ENCODE data around the gene GZMM. TPM values are rescaled to one million over a fixed set of nuclear protein-coding genes. Genes with fewer than 3 reads are reported as not detected.
A peak's percentile ranks its signal among the peaks of the same experiment; 100 is the strongest.

Gene GZMM
- total RNA-seq, 6 donors from 2014 or later: 2.3 to 6.1 (median 3.8) TPM; not detected in 2

GRCh38 chr19:577439-578392 lies 33.9 kb downstream of the GZMM start:
- Histone ChIP-seq H3K4me3 (no peak overlapping the region), H3K27ac (no peak overlapping the region), H3K4me1 (peaks cover 32 to 48% (median 33%) of the 10 kb centered on the region in 4 donors), H3K27me3 (no peaks in the 10 kb centered on the region), H3K36me3 (peaks cover 14 to 46% (median 39%) of the 10 kb centered on the region in 4 donors), H3K9me3 (no peaks in the 10 kb centered on the region)
- TF ChIP-seq EP300 (IDR thresholded peaks at IDR 0.05): no peak
- TF ChIP-seq, protein P1, sequence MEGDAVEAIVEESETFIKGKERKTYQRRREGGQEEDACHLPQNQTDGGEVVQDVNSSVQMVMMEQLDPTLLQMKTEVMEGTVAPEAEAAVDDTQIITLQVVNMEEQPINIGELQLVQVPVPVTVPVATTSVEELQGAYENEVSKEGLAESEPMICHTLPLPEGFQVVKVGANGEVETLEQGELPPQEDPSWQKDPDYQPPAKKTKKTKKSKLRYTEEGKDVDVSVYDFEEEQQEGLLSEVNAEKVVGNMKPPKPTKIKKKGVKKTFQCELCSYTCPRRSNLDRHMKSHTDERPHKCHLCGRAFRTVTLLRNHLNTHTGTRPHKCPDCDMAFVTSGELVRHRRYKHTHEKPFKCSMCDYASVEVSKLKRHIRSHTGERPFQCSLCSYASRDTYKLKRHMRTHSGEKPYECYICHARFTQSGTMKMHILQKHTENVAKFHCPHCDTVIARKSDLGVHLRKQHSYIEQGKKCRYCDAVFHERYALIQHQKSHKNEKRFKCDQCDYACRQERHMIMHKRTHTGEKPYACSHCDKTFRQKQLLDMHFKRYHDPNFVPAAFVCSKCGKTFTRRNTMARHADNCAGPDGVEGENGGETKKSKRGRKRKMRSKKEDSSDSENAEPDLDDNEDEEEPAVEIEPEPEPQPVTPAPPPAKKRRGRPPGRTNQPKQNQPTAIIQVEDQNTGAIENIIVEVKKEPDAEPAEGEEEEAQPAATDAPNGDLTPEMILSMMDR (IDR thresholded peaks at IDR 0.05): no peak
- TF ChIP-seq POLR2AphosphoS5 (IDR thresholded peaks at IDR 0.05): no peak
- WGBS, 2 donors: 89 to 96% methylated on average over 48 to 58 of the region's 66 CpGs
- ATAC-seq (ENCODE audit: low FRiP score in 2 of 2) (no peak), DNase-seq (peak in 1 of 2 donors; percentile 85)

- Histone ChIP-seq H3K4me3 (no peak overlapping the region), H3K9me3 (no peaks in the 10 kb centered on the region), H3K27ac (no peak overlapping the region), H3K36me3 (peaks cover 14 to 57% (median 48%) of the 10 kb centered on the region in 4 donors), H3K4me1 (peaks cover 20 to 40% (median 21%) of the 10 kb centered on the region in 4 donors), H3K27me3 (no peaks in the 10 kb centered on the region)
- ATAC-seq (ENCODE audit: low FRiP score in 2 of 2) (no peak), DNase-seq (peak in 1 of 2 donors; percentile 78)
- TF ChIP-seq POLR2A (IDR thresholded peaks at IDR 0.05) (no peak), EP300 (IDR thresholded peaks at IDR 0.05) (no peak), POLR2AphosphoS5 (IDR thresholded peaks at IDR 0.05) (no peak)
- TF ChIP-seq, protein P1 (IDR thresholded peaks at IDR 0.05): no peak
- 91 to 93% methylated on average over 36 to 43 of the region's 46 CpGs for WGBS, 2 donors
These were observed 35.4 kb downstream of the GZMM start for GRCh38 chr19:579111-579841.

- peaks cover 14 to 57% (median 48%) of the 10 kb centered on the region in 4 donors for H3K36me3 ChIP-seq
- H3K27ac ChIP-seq: no peak overlapping the region
- TF ChIP-seq POLR2AphosphoS5 (IDR thresholded peaks at IDR 0.05) (no peak), EP300 (IDR thresholded peaks at IDR 0.05) (no peak)
- TF ChIP-seq, protein P1 (IDR thresholded peaks at IDR 0.05): no peak
- H3K4me1 ChIP-seq: peaks cover 15 to 37% (median 16%) of the 10 kb centered on the region in 4 donors
- DNase-seq (peak in 1 of 2 donors; percentile 59), ATAC-seq (ENCODE audit: low FRiP score in 2 of 2) (no peak)
- H3K9me3 ChIP-seq: no peaks in the 10 kb centered on the region
- WGBS, 2 donors: 94 to 96% methylated on average over 6 to 8 of the region's 11 CpGs
- H3K4me3 ChIP-seq: no peak overlapping the region
- H3K27me3 ChIP-seq: no peaks in the 10 kb centered on the region
These were observed 35.9 kb downstream of the GZMM start for GRCh38 chr19:579842-580155.

DNA sequence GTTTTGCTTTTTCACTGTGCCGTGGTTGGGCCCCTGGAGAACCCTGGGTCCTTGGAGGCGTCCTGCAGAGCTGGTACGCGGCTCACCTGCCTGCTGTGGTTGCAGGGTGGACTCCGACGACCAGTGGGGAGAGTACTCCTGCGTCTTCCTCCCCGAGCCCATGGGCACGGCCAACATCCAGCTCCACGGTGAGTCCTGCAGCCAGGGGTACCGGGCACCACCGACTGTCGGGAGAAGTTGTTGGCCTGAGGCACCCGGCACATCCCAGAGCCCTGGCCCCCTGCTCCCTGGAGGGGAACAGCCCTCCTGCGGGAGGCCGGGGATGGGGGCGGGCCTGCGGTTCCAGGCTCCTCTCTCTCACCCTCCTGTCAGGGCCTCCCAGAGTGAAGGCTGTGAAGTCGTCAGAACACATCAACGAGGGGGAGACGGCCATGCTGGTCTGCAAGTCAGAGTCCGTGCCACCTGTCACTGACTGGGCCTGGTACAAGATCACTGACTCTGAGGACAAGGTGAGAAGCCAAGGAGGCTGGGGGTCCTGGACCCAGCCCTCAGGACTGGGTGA lies 36.5 kb downstream of the GZMM start:
- H3K4me1 ChIP-seq: peaks cover 9 to 31% (median 11%) of the 10 kb centered on the region in 4 donors
- TF ChIP-seq, protein P1 (IDR thresholded peaks at IDR 0.05): no peak
- TF ChIP-seq POLR2A (IDR thresholded peaks at IDR 0.05) (no peak), EP300 (IDR thresholded peaks at IDR 0.05) (no peak), POLR2AphosphoS5 (IDR thresholded peaks at IDR 0.05) (no peak)
- ATAC-seq (ENCODE audit: low FRiP score in 2 of 2) (no peak), DNase-seq (peak in 1 of 2 donors; percentile 75)
- 84 to 98% methylated on average over 12 to 20 of the region's 22 CpGs for WGBS, 2 donors
- no peak overlapping the region for H3K27ac ChIP-seq
- H3K4me3 ChIP-seq: no peak overlapping the region
- H3K36me3 ChIP-seq: peaks cover 14 to 57% (median 48%) of the 10 kb centered on the region in 4 donors
- H3K9me3 ChIP-seq: no peaks in the 10 kb centered on the region
- no peaks in the 10 kb centered on the region for H3K27me3 ChIP-seq

Measured in upper lobe of left lung (tissue), 6 donors.